GM23338 (cell line): ENCODE measurements around the gene MRPL37.

Experiments used
- CREB1 ChIP-seq: fragments of 250-450 bp; sonication (Bioruptor Pico); IDR thresholded peaks from 2 replicates; pipeline ENCODE4 v1.5.0; 2020; ENCODE audit warnings: low read depth, mild to moderate bottlenecking, moderate library complexity
- CTCF ChIP-seq, 2 experiments: fragments of 200-600 bp in 1 of 2; sonication (generic) in 1 of 2; conservative IDR thresholded peaks; 2 replicates each; pipeline versions ENCODE4 v1.5.1 to v1.6.1; 2016 to 2017; ENCODE audit warnings: antibody characterized with exemption in 2 of 2, low read depth in 2 of 2, mild to moderate bottlenecking in 2 of 2, moderate library complexity in 1 of 2
- ETS1 ChIP-seq: IDR thresholded peaks from 2 replicates; pipeline ENCODE4 v1.6.1; 2016; ENCODE audit warnings: antibody characterized with exemption
- EZH2 ChIP-seq: fragments of 200-600 bp; sonication (generic); IDR thresholded peaks from one replicate; pipeline ENCODE4 v1.8.0; 2017; ENCODE audit warnings: antibody characterized with exemption, mild to moderate bottlenecking, low read depth; ENCODE audit not compliant: unreplicated experiment
- EZH2phosphoT487 ChIP-seq: fragments of 200-600 bp; sonication (generic); IDR thresholded peaks from one replicate; pipeline ENCODE4 v1.8.1; 2018; ENCODE audit warnings: antibody characterized with exemption; ENCODE audit not compliant: unreplicated experiment
- JUNB ChIP-seq: IDR thresholded peaks from one replicate; pipeline ENCODE4 v1.6.1; 2016; ENCODE audit warnings: antibody characterized with exemption; ENCODE audit not compliant: unreplicated experiment
- NANOG ChIP-seq: IDR thresholded peaks from 2 replicates; pipeline ENCODE4 v1.6.1; 2016; ENCODE audit warnings: antibody characterized with exemption, borderline replicate concordance
- POLR2AphosphoS5 ChIP-seq: IDR thresholded peaks from 2 replicates; pipeline ENCODE4 v1.6.1; 2016; ENCODE audit warnings: antibody characterized with exemption, low read depth
- ZNF114 ChIP-seq: fragments of 250-450 bp; sonication (Bioruptor Pico); IDR thresholded peaks from 2 replicates; pipeline ENCODE4 v1.5.0; 2020; ENCODE audit warnings: mild to moderate bottlenecking, moderate library complexity
- TF ChIP-seq, protein P1 (sequence below): IDR thresholded peaks from one replicate; pipeline ENCODE4 v1.6.1; 2018; ENCODE audit warnings: antibody characterized with exemption; ENCODE audit not compliant: unreplicated experiment
- TF ChIP-seq, protein P2 (sequence below): fragments of 250-450 bp; sonication (Bioruptor Pico); IDR thresholded peaks from 2 replicates; pipeline ENCODE4 v1.5.0; 2020; ENCODE audit warnings: mild to moderate bottlenecking, moderate library complexity

GRCh38 chr1:54199765-54200518 lies at the start of gene MRPL37, which contains the start of gene CYB5RL:
- TF ChIP-seq CTCF (conservative IDR thresholded peaks at IDR 0.05; ENCODE audit: low read depth in 2 of 2) (no peak), EZH2 (no peak), POLR2AphosphoS5 (peak; percentile 93), CREB1 (CRISPR knock-in tag) (peak; percentile 76), EZH2phosphoT487 (no peak), ZNF114 (CRISPR knock-in tag) (no peak), ETS1 (no peak), NANOG (no peak), JUNB (no peak)
- TF ChIP-seq, protein P1, sequence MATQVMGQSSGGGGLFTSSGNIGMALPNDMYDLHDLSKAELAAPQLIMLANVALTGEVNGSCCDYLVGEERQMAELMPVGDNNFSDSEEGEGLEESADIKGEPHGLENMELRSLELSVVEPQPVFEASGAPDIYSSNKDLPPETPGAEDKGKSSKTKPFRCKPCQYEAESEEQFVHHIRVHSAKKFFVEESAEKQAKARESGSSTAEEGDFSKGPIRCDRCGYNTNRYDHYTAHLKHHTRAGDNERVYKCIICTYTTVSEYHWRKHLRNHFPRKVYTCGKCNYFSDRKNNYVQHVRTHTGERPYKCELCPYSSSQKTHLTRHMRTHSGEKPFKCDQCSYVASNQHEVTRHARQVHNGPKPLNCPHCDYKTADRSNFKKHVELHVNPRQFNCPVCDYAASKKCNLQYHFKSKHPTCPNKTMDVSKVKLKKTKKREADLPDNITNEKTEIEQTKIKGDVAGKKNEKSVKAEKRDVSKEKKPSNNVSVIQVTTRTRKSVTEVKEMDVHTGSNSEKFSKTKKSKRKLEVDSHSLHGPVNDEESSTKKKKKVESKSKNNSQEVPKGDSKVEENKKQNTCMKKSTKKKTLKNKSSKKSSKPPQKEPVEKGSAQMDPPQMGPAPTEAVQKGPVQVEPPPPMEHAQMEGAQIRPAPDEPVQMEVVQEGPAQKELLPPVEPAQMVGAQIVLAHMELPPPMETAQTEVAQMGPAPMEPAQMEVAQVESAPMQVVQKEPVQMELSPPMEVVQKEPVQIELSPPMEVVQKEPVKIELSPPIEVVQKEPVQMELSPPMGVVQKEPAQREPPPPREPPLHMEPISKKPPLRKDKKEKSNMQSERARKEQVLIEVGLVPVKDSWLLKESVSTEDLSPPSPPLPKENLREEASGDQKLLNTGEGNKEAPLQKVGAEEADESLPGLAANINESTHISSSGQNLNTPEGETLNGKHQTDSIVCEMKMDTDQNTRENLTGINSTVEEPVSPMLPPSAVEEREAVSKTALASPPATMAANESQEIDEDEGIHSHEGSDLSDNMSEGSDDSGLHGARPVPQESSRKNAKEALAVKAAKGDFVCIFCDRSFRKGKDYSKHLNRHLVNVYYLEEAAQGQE, result no peak
- TF ChIP-seq, protein P2, sequence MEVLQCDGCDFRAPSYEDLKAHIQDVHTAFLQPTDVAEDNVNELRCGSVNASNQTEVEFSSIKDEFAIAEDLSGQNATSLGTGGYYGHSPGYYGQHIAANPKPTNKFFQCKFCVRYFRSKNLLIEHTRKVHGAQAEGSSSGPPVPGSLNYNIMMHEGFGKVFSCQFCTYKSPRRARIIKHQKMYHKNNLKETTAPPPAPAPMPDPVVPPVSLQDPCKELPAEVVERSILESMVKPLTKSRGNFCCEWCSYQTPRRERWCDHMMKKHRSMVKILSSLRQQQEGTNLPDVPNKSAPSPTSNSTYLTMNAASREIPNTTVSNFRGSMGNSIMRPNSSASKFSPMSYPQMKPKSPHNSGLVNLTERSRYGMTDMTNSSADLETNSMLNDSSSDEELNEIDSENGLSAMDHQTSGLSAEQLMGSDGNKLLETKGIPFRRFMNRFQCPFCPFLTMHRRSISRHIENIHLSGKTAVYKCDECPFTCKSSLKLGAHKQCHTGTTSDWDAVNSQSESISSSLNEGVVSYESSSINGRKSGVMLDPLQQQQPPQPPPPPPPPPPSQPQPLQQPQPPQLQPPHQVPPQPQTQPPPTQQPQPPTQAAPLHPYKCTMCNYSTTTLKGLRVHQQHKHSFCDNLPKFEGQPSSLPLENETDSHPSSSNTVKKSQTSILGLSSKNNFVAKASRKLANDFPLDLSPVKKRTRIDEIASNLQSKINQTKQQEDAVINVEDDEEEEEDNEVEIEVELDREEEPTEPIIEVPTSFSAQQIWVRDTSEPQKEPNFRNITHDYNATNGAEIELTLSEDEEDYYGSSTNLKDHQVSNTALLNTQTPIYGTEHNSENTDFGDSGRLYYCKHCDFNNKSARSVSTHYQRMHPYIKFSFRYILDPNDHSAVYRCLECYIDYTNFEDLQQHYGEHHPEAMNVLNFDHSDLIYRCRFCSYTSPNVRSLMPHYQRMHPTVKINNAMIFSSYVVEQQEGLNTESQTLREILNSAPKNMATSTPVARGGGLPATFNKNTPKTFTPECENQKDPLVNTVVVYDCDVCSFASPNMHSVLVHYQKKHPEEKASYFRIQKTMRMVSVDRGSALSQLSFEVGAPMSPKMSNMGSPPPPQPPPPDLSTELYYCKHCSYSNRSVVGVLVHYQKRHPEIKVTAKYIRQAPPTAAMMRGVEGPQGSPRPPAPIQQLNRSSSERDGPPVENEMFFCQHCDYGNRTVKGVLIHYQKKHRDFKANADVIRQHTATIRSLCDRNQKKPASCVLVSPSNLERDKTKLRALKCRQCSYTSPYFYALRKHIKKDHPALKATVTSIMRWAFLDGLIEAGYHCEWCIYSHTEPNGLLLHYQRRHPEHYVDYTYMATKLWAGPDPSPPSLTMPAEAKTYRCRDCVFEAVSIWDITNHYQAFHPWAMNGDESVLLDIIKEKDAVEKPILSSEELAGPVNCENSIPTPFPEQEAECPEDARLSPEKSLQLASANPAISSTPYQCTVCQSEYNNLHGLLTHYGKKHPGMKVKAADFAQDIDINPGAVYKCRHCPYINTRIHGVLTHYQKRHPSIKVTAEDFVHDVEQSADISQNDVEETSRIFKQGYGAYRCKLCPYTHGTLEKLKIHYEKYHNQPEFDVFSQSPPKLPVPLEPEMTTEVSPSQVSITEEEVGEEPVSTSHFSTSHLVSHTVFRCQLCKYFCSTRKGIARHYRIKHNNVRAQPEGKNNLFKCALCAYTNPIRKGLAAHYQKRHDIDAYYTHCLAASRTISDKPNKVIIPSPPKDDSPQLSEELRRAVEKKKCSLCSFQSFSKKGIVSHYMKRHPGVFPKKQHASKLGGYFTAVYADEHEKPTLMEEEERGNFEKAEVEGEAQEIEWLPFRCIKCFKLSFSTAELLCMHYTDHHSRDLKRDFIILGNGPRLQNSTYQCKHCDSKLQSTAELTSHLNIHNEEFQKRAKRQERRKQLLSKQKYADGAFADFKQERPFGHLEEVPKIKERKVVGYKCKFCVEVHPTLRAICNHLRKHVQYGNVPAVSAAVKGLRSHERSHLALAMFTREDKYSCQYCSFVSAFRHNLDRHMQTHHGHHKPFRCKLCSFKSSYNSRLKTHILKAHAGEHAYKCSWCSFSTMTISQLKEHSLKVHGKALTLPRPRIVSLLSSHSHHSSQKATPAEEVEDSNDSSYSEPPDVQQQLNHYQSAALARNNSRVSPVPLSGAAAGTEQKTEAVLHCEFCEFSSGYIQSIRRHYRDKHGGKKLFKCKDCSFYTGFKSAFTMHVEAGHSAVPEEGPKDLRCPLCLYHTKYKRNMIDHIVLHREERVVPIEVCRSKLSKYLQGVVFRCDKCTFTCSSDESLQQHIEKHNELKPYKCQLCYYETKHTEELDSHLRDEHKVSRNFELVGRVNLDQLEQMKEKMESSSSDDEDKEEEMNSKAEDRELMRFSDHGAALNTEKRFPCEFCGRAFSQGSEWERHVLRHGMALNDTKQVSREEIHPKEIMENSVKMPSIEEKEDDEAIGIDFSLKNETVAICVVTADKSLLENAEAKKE (CRISPR knock-in tag), result no peak
